ENCODE measurements around the gene RPRD1B. TPM values are rescaled to one million over a fixed set of nuclear protein-coding genes. Genes with fewer than 3 reads are reported as not detected.
A peak's percentile ranks its signal among the peaks of the same experiment; 100 is the strongest.

Gene RPRD1B
- total RNA-seq, 1 experiment from 2014 or later: 55.1 TPM

GRCh38 chr20:38127920-38128528, 94.5 kb downstream of the RPRD1B start:
- BruUV-seq (replicated peaks): no TSS peak
- ChIA-PET CTCF (interaction anchor here (0.8 kb wide), 1 partner anchor 51 kb away, joined by 7 read pairs; no protein-coding TSS in a partner anchor), POLR2A (ENCODE audit: unreplicated experiment) (interaction anchor here (0.8 kb wide), 1 partner anchor 16 kb away, joined by 5 read pairs; no protein-coding TSS in a partner anchor)
- peak overlapping the region; percentile 69 for H3K4me2 ChIP-seq
- H3K79me2 ChIP-seq (ENCODE audit: low read depth): peaks cover 6% of the 10 kb centered on the region; the same call in 1 of the 2 replicates
- H3K36me3 ChIP-seq (ENCODE audit: low read depth): peaks cover 33% of the 10 kb centered on the region
- no peak for TF ChIP-seq CTCF (conservative IDR thresholded peaks at IDR 0.05)
- TF ChIP-seq EZH2 (IDR thresholded peaks at IDR 0.05; ENCODE audit: low read depth): no peak
- peaks cover 89% of the 10 kb centered on the region for H3F3A ChIP-seq (ENCODE audit: insufficient read depth, low read depth)
- intact Hi-C loops (cut with micrococcal nuclease; ENCODE audit: unreplicated experiment): loop anchor here (1.0 to 2.0 kb wide), 3 partner anchors 15 to 25 kb away; no protein-coding TSS in a partner anchor
- H3K27me3 ChIP-seq (ENCODE audit: insufficient read depth, low read depth): no peaks in the 10 kb centered on the region
- peaks cover 80% of the 10 kb centered on the region for H3K4me1 ChIP-seq (replicated peaks; ENCODE audit: insufficient read depth)
- H4K20me1 ChIP-seq (ENCODE audit: insufficient read depth): no peaks in the 10 kb centered on the region
- no peaks in the 10 kb centered on the region for H3K9me2 ChIP-seq (ENCODE audit: insufficient read depth)
- peak overlapping the region; percentile 97 for H3K27ac ChIP-seq
- H3K9me3 ChIP-seq (ENCODE audit: insufficient read depth, low read depth): no peaks in the 10 kb centered on the region
- H2AFZ ChIP-seq: no peak overlapping the region
- DNase-seq: no peak
- no peak overlapping the region for H3K4me3 ChIP-seq

GRCh38 chr20:38128691-38129090, 95.1 kb downstream of the RPRD1B start:
- Histone ChIP-seq H3K4me1 (replicated peaks; ENCODE audit: insufficient read depth) (peaks cover 81% of the 10 kb centered on the region), H3K4me3 (no peak overlapping the region), H2AFZ (no peak overlapping the region), H3K79me2 (ENCODE audit: low read depth) (peaks cover 7% of the 10 kb centered on the region; the same call in 1 of the 2 replicates), H3K36me3 (ENCODE audit: low read depth) (peaks cover 40% of the 10 kb centered on the region), H3F3A (ENCODE audit: insufficient read depth, low read depth) (peaks cover 91% of the 10 kb centered on the region), H3K27me3 (ENCODE audit: insufficient read depth, low read depth) (no peaks in the 10 kb centered on the region), H3K4me2 (peak overlapping the region; percentile 69; the same call in 1 of the 2 replicates), H4K20me1 (ENCODE audit: insufficient read depth) (no peaks in the 10 kb centered on the region), H3K9me3 (ENCODE audit: insufficient read depth, low read depth) (no peaks in the 10 kb centered on the region), H3K27ac (peak overlapping the region; percentile 97), H3K9me2 (ENCODE audit: insufficient read depth) (no peaks in the 10 kb centered on the region)
- DNase-seq: no peak
- no TSS peak for BruUV-seq (replicated peaks)
- intact Hi-C loops (cut with micrococcal nuclease; ENCODE audit: unreplicated experiment): no loop called here
- TF ChIP-seq EZH2 (IDR thresholded peaks at IDR 0.05; ENCODE audit: low read depth) (no peak), CTCF (conservative IDR thresholded peaks at IDR 0.05) (no peak)
- ChIA-PET POLR2A (ENCODE audit: unreplicated experiment) (no interaction called here), CTCF (interaction anchor here (0.8 kb wide), 1 partner anchor 52 kb away, joined by 7 read pairs; no protein-coding TSS in a partner anchor)

GRCh38 chr20:38129248-38129865, 95.8 kb downstream of the RPRD1B start:
- Histone ChIP-seq H3K4me3 (no peak overlapping the region), H3K79me2 (ENCODE audit: low read depth) (peaks cover 11% of the 10 kb centered on the region; the same call in 1 of the 2 replicates), H3K9me3 (ENCODE audit: insufficient read depth, low read depth) (no peaks in the 10 kb centered on the region), H3K4me2 (no peak overlapping the region), H3F3A (ENCODE audit: insufficient read depth, low read depth) (peaks cover 98% of the 10 kb centered on the region), H2AFZ (no peak overlapping the region), H4K20me1 (ENCODE audit: insufficient read depth) (no peaks in the 10 kb centered on the region), H3K27ac (peak overlapping the region; percentile 97), H3K36me3 (ENCODE audit: low read depth) (peaks cover 43% of the 10 kb centered on the region), H3K9me2 (ENCODE audit: insufficient read depth) (no peaks in the 10 kb centered on the region), H3K27me3 (ENCODE audit: insufficient read depth, low read depth) (no peaks in the 10 kb centered on the region), H3K4me1 (replicated peaks; ENCODE audit: insufficient read depth) (peaks cover 88% of the 10 kb centered on the region)
- intact Hi-C loops (cut with micrococcal nuclease; ENCODE audit: unreplicated experiment): no loop called here
- ChIA-PET POLR2A (ENCODE audit: unreplicated experiment) (no interaction called here), CTCF (no interaction called here)
- TF ChIP-seq CTCF (conservative IDR thresholded peaks at IDR 0.05): no peak
- no peak for TF ChIP-seq EZH2 (IDR thresholded peaks at IDR 0.05; ENCODE audit: low read depth)
- DNase-seq: no peak
- TSS peak; percentile 45 for BruUV-seq (replicated peaks)

Measured in PC-9 (cell line).